Stimulated activated CD4-positive, alpha-beta T cell treated with anti-CD3 and anti-CD28 coated beads, TNF-alpha, amount 100 ng/mL, for 48 hours (primary cell): ENCODE data around the gene ZFP36L2.

Experiments used
- DNase-seq, 3 donors: peaks; one replicate each; pipeline ENCODE4 v3.0.0-alpha.2; 2020; ENCODE audit warnings: low read depth in 3 of 3

Gene ZFP36L2

DNA sequence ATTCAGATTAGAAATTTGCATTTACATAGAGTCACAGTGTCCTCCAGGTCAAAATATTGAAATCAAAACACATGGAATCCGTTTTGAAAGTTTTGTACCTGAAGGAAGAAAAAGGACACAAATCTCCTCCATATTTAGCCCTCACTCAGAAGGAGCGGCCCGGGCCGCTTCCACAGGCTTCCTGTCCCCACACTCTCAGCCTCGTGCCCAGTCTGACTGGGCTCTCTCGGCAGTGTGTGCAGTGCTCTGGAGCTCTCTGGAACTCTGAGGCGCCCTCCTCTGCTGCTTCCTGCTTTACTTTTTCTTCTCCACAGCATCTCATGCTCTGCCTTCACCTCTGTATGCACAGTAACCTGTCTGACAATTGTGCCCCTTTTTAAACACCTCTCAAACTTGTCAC, 22.2 kb upstream of the ZFP36L2 start:
- DNase-seq, result no peak

DNA sequence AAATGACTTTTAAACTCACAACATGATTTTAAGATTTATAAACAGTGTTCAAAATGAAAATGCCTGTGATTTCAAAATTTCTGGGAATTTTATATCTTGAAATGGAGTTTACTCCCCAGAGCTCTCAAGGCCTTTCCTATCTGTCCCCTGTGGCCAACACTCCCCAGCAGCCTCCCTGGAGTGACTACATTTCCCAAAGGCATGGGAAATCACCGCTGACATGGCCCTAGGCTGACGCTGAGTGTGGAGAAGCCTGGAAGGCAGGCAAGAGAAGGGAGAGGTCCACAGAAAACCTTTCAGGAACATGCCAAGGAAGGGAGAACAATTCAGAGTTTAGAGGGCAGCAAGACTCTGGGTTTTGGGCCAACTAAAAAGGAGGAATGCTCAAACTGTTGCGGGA, 20.2 kb upstream of the ZFP36L2 start:
- DNase-seq, result no peak

DNA sequence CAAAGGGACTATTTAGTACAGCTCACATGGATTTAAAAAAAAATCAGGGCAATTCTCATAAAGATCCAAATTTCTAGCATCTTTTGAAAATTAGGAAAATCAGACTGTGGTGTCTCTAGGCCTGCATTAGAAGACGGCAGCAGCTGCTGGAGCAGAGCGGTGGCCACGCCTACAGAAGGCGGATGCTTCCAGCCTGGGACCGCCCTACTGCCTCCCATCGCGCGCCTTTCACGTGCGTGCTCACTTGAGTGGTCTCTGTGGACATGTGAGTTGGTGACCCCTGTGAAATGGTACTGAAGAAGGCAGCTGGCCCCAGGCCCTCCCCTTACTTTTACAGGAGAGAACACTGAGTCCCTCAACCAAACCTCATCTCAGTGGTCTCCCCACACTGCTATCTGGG, 15.2 kb upstream of the ZFP36L2 start:
- no peak for DNase-seq

DNA sequence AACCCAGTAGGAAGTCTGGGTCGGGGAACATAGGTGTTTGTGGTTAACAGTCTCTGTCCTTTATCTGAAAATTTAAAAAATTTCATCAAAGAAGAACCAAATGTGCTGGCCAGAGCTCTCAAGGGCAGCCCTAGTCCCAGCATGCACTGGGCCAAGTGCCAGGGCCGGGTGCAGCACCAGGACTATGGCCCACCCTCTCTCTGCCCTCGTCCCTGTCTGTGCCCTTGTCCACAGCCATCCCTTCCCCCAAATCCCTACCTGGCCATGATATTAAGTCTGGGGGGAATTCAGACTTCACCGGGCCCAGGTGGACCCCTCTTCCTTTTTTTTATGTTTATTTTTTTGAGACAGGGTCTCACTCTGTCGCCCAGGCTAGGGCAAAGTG, 14.4 kb upstream of the ZFP36L2 start:
- DNase-seq, result no peak

DNA sequence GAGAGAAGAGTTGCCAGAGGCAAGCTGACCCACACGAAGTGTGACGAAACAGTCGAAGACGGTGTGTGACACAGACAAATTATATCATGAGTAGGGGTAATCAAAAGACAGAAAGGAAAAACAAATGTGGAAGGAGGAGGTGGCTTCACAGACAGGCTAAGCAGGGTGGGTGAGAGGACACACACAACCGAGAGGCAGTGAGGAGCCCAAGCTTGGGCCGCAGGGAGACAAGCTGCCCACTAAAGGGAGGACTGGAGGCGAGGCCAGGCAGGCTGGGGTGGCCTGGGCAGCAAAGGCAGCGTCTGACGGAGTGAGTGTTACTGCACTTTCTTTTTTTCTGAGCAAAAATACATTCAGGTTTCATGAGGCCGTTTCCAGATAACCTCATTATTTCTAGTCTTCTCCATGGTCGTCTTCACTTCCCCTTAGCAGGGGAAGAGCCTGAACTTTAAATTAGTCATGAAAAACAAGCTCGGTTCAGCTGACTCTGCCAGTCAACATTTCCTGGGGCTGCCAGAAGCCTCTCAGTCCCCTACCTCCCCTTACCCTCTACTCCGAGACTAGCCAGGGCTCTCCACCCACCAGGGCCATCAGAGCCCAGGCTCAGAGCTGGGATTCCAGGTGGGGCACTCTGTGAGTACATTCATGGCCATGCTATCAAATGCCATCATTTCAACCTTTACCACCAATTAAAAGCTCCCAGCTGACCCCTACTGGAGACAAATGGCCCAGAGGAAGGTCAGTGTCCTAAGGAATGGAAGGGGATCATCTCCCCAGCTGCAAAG, 13.8 kb upstream of the ZFP36L2 start:
- DNase-seq, result no peak

DNA sequence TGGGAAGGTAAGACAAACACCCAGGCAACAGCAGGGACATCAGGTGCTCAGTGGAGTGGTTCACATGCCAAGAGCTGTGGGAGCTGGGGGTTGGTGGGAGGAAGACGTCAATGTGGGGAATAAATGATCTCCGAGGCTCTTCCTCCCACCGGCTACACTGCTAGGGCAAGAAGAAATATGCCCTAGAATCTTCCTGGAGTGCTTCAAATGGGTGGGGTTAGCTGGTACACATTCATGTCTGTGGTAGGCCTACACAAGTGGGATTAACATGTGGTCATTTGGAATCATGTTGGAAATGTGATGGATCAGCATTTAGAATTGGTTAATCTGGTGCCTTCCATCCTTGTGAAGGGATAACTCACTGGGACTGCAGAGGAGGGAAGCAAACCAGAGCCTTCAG, 12.4 kb upstream of the ZFP36L2 start:
- no peak for DNase-seq

DNA sequence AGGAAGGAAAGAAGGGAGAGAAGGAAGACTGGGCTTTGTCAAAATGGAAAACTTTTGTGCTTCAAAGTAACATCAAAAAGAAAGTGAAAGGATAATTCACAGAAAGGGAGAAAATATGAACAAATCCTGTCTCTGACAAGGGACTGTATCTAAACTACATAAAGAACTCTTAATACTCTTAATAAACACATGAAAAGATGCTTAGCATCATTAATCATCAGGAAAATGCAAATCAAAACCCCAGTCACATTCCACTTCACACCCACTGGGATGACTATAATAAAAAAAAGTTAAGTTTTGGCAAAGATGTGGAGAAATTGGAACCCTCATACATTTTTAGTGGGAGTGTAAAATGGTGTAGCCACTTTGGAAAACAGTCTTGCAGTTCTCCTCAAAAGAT, 11.8 kb upstream of the ZFP36L2 start:
- no peak for DNase-seq

DNA sequence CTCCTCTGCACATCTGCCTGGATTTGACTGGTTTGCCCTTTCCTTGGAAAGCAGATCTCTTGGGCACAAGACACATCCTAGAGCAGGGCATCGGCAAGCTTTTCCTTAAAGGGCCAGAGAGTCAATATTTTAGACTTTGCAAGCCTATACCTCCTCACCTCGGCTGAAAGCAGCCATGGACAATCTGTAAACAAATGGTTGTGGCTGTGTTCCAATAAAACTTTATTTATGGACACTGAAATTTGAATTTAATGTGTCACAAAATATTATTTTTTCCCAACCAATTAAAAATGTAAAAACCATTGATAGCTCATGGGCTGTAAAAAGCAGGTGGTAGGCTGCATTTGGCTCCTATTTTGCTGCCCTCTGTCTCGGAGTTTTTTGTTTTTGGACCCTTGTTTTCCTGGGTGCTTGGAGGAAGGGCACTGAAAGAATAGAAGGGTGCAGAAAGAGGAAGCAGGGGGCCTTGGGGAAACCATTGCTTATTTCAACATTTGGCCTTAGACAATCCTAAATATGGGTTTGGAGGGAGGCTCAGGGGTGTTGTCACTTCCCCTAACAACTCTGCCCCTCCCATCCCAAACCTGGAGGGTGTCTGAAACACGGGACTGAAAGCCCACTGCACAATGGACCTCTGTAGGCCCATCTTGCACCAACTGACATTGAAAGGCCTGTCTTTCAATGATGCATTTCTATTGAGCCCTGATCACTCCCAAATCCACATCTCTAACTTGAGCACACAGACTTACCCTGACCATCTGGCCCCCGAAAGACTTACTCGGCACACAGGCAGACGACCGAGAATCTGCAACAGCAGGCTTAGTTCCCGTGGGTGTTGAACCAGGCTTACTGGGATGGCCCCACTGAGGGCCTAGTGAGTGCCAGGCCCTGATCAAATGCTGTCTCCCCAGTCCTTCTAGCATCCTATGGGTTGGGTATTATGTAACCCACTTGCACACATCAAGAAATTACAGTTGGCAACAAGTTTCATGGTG, 7.1 kb upstream of the ZFP36L2 start:
- no peak for DNase-seq

DNA sequence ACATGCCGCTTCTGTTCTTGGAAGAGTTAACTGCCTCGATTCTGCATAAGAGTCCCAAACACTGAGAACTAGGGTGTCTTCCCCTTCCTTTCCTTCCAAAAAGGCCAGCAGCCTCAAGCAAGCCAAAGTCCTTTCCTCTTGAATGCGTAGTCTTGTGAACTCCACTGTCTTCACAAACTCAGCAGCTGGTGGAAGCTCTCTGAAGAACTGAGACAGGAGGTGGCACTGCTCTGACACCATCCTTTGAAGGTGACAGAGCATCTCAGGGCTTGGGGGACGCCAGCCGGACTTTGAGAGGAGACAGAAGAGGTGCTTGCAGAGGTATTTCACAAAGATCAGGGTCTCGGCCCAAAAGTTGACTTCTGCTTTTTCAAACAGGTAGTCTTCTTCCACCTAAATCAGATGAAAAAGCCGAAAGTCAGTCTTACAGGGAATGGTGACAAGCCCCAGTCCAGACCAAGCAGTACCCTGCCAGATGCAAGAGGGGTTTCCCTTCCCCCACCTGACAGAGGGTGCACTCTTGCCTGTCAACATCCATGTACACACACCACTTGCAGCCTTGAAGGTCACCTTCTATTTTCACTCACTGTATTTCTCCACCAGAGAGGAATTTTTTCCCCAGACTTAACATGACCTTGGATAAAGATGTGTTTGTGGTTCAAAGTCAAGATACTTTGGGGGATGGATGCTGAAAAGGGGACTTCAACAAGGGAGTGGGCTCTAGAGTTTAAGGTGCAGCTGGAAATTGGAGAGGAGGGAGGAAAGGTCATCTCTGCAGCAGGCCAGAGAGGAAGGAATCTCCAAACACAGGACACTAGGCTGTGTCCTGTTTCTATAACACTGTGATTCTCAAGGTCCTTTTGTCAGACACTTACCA, 4.8 kb upstream of the ZFP36L2 start:
- DNase-seq, result no peak

DNA sequence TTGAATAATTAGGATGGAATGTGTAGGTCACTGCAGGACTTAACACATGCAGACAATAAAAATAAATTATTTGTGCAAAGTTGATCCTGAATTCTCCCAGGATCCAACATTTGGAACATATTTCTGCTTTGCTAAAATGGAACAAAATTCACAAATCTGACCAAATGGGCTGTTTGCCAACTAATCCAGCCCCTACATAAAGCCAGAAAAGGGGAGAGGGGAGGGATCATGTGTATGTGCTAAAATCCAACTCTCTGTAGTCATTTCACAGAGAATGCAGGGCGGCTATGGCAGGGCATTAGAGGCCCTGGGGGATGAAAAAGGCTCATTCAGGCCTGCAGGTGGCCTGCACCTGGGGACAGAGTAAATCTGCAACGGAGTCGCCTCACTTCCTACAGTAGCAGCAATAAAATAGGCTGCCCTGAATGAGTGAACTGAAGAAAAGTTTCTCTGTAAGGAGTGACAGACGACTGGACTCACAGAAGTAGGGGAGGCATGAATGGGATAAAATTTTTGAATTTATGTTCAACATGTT, 4.0 kb upstream of the ZFP36L2 start:
- no peak for DNase-seq

DNA sequence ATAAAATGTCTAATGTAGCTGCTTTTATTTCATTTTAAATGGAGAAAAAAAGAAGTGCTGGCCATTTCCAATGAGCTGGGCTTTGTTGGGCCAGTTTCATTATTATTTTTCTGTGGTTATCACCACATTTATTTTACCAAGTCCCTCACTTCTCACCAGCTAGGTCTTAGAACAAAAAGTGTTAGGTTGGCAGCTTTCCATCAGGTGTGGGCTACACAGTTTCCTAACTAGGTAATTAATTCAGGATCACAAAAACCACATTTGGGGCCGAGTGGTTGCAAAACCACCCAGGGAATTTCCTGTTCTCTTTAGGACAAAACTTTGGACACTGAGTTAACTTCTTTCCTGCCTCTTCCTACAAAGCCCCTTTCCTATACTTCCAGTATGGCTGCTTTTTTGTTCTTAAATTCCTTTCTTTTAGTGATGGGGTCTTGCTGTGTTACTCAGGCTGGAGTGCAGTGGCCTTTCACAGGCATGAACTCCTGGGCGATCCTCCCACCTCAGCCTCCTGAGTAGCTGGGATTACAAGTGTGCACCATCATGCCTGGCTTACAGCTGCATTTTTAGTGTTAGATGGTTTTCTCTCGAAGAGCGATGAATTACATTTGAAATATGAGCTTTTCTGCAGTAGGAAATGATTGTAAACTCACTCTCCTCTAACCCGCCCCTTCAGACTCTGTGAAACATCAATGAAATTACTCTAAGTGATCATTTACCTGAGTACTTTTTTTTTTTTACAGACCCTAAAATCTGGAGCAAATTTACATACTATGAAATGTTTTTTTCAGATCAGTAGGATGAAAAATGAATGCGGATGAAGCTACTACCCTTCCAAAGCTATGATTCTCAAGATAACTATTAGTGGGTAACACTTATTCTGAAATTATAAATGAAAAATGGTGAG, 2.6 kb upstream of the ZFP36L2 start:
- DNase-seq, result no peak

DNA sequence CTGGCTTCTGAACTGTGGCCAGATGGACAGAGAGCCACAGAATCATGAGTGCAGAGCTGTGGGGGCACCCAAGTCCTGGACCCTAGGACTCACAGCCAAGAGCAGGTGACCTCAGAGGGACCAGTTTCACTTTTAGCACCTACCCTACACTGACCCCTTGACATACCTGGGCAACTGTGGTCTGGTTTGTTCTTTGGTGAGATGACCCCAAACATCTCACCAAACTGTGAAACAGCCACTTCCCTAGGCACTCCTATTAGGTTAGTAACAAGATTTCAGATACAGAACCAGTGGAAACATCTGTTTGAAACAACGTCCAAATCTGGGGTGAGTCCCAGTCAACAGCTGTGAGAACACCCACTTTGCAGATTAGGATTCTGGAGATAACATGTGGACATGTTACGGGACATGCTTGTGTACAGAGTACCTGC, 1.9 kb upstream of the ZFP36L2 start:
- DNase-seq, result no peak

DNA sequence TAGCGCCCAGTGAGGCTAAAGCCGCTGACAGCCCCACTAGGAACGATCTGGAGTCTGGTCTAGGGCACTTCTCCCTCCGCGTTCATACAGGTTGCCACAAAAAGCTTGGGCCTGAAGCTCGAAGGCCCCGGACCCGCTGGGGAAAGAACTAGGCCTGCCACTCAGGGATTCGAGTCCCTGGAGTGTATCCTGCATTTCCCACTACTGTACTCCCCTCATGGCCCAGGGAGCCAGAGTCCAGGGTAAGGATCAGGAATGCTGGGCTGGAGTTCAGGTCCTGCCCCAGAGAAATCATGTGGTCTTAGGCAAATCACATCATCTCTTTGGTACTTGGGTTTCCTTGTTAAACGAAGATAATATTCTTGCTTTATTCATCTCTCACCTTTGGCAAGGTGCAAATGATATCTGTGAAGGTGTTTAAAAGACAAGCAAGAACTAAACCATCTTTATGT, 1.4 kb upstream of the ZFP36L2 start:
- no peak for DNase-seq

DNA sequence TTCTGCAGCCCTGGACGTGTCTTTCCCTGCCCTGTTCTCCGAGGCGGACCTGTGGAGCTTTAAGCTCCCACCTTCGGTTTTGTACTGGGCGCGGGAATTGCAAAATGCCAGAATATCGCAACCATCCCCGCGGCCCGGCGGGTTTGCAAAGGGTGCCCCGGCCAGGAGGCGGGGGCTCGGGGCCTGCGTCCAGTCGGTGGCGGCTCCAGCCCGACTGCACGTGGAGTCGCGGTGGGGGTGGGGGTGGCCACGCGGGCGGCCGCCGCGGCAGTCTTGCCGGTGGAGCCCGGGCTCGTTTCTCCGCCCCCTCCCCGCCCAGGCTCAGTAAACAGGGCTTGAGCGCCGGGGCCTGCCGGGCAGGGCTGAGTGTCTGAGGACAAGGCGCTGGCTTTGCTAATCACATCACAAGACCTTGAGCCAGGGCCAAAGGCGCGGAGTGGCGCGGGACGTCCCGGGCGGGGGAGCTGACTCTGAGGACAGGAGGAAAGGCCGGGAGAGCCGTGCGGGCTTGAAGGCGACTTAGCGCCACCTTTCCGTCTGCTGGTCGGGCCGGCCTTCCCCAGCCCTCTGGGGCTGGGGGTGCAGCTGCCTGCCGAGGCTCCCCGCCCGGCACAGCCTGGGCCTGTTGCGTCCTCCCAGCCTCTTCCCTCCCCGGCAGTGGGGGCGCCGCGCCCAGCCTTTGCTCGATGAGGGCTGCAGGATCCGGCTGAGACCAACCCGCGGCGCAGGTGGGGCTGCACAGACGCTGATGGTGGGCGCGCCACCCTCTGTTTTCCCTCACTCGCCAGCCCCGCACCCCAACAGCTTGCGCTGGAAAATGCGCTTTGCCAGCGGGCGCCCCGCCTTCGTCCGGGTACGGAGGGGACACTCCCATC, 786 bp upstream of the ZFP36L2 start:
- DNase-seq, result peak; percentile 42 to 66 (median 44)

DNA sequence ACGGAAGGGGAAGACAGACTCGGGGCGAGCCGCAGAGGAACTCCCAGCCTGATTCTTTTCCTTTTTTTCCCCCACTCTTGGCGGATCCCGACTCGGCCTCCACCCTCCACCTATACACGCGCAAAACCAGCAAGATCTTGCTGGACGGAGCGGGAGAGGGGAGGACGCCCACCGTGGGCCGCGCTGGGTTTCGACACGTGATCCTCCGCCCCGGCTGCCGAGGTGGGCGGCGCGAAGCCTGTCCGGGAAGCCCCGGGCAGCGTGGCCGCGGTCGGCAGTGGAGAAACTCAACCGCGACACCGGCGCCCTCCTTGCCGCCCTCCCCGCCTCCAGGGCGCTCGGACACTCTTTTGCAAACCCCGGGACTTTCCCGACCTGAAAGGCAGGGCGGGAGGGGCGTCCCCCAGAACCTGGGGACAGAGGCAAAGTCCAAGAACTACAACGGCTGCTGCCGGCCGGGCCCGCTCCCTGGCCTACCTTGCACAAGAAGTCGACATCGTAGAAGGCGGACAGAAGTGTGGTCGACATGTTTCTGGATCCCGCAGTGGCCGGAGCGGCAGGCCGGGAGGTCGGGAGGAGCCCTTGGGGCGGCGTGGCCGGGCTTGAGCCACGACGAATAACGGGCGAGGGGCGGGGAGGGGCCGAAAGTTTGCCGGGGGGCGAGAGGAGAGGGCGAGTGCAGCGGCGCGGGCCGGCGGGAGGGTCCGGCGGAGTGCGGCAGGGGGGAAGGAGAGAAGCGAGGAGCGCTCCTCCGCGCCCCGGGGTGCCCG, 433 bp downstream of the ZFP36L2 start:
- DNase-seq, result peak; percentile 35 to 55 (median 39)

DNA sequence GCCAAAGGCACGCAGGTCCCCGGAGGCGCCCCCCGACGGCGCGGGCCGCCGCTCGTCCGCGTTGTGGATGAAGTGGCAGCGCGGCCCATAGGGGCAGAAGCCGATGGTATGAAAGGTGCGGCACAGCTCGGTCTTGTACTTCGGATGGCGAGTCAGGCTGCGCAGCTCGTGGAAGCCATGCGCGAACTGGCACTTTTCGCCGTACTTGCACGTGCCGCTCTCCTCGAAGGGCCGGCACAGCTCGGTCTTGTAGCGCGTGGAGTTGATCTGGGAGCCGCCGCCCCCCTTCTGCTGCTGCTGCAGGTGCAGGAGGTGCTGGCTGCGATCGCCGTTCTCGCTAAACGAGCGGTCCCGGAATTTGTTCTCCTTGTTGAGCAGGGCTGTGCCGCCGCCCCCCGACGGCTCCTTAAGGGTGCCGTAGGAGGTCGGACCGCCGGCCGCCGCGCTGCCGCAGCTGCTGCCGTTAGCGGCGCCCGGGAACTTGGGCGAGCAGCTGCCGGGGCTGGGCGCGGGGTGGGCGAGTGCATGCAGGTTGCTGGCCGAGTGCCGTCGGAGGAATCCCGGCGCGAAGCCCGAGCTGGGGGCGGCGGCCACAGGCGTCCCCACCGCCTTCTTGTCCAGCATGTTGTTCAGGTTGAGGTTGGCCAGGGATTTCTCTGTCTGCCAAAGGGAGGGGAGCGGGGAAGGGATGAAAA, 1.2 kb downstream of the ZFP36L2 start:
- DNase-seq, result peak; percentile 28 to 50 (median 47)

DNA sequence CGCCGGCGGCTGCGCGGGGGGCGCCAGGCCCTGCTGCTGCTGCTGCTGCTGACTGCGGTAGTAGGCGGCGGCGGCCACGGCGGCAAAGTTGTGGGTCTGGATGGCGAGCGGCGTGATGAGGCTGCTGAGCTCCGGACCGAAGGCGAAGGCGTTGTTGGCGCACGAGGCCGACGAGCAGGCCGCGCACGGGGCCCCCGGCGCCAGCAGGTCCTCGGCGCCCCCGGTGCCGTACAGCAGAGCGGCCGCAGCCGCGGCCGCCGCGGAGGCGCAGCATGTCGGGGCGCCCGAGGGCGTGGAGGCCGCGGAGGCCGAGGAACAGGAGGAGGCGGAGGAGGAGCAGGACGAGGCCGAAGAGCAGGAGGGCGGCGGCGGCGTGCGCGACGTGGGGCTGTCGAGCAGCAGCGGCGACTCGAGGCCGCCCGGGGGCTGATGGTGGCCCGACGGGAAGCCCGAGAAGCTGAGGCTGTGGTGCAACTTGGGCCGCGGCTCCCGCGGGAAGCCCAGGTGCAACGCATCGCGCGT, 1.8 kb downstream of the ZFP36L2 start:
- peak; percentile 4 to 44 (median 15) for DNase-seq

DNA sequence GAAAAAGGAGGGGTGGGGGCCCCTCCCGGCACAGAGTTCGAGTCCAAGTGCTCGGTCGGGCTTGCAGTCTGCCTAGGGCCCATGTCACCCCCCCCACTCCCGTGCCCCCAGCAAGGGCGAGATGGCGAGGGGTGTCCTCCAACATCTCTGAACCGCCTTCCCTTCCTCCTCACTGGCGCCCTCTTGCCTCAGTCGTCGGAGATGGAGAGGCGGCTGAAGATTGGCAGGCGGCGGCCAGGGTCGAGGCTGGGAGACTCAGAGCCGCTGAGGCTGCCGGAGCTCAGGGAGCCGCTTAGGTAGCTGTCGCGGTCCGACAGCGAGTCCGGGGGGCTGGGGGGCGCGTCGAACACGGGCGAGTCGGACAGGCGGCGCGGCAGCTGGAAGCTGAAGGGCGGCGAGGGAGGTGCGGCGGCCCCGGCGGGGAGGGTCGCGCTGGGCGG, 2.3 kb downstream of the ZFP36L2 start:
- peak; percentile 47 to 66 (median 60) for DNase-seq
